DMS153 treated with DMSO at 0.1 percent for 48 hours (cell line): Measurements from ENCODE around the gene ADAMTS12.

Source experiments
- DNase-seq: peaks from one replicate; lab custom pipeline; 2025; ENCODE audit not compliant: unreplicated experiment; lab: John Stamatoyannopoulos, UW

The ADAMTS12 gene

DNA sequence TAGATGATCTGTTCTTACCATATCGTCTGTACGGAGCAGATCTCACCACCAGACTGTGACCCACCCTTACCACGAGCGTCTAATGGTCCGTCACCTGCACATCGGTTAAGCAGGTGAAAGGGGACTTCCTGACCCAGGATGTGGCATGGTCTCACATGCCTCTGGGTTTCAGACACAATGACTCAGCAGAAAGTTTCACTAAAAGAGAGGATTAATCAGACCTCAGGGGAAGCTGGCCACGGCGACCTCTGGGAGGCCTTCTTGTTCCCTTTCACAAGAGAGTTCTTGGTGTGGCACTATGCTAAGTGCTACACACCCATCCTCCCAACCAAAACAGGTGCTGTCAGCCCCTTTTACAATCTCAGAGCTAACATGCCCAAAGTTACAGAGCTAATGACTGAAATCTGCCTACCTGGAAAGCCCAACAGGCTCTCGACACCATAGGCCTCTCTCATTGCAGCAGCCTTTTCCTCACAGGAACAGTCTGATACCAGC is 41.6 kb downstream of the ADAMTS12 start:
- no peak for DNase-seq

DNA sequence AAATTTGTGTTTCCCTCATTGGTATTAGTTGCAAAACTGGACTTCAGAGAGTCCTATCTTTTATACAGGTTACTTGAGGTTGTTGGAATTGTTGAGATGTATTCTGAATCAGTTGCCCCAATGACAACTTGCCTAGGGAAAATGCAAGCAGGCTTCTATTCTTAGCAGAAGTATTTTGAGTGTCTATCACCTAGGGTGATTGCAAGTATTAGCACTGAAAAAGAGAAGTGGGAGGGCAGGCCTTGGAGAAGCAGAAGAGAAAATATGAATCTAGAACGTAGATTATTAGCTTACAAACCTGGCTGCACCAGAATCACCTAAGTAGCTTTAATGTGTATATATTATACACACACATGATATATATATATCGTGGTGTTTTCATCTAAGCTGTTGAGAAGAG is 43.2 kb downstream of the ADAMTS12 start:
- no peak for DNase-seq

DNA sequence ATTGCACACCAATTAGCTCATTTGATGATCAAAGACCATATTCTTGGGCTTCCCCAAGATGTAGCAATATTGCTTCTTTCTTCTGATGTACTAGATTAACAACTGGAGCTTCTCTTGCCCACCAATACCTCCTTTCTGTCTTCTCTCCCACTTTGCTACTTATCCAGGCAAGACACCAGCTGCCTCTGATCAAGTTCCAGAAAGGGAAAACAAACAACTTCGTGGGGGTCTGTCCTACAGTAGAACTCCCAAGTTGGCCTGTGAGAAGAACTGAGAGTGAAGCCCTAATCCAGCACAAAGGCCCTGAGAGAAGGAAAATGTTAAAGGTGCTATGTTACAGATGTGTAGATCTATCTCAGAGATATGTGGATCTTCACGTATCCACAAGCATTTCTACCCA is 44.9 kb downstream of the ADAMTS12 start:
- no peak for DNase-seq

DNA sequence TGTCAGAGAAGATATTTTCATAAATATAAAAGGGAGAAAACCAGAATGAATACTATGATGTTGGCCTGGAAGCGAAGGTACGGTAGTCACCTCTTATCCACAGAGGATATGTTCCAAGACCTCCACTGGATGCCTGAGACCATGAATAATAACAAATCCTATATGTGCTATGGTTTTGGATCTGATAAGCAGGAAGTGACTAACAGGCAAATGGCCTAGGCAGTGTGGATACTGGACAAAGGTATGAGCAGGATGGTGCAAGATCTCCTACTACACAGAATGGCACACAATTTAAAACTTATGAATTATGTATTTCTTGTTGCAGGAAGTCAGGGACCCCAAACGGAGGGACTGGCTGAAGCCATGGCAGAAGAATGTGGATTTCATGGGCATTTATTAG is 48.2 kb downstream of the ADAMTS12 start:
- DNase-seq = no peak

DNA sequence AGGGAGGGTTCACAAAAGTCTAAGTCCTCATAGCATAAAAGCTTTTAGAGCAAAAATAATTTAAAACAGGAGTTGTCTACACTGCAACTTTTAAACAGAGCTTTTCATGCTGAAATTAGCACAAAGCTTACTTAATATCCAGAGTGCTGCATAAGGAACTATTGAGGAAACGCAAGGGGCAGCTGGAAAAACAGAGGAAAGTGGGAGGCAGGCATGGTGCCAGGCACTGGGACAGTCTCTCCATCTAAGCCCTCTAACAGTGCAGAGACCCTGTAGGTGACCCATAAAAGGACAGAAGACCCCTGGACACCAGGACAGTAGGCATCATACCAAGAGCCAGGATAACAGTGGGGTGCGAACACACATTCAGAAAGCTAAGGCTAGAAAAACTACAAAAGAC is 49.3 kb downstream of the ADAMTS12 start:
- DNase-seq = no peak

DNA sequence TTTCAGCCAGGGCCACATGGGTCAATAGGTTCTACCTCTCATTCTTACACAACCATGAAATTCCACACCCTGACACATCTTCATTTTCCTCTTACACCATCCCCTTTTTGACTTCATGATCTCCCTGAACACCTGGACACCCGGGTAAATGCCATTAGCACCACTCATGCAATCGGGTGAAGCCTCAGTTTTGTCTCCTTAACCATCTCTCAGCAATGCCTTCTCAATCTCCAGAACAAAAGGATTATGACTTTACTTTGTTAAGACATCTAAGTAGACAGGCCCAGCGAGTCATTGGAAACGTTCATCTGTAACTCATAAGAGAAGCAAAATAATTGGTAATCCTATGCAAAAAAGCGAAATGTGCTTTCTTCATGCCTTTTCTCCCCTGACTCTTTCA is 49.9 kb downstream of the ADAMTS12 start:
- DNase-seq = no peak

DNA sequence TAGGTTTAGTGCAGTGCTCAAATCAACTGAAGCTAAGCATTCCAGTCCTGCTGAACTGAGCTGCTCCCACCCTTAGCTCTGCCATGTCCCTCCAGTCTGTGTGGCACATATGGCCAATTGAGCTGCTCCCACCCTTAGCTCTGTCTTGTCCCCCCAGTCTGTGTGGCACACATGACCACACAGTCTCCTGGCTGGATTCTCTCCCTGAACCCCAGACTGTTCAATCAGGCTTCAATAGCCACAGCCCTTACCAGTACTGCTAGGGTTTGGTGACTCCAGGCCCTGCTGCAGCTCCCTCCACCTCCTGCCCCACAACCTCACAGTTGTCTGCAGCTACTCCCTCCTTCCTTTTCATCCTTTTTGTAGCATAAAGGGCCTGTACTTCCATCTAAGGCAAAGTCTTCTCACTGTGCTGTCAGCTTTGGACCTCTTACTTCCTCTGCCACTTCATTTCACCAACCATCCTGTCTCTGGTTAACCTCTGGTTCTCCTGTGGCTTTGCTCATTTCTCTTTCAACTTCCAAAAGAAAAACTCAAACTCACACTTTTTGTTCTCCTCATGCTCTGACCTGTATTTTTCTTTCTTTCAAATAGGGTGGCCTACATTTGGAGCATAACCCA is 50.8 kb downstream of the ADAMTS12 start:
- no peak for DNase-seq

DNA sequence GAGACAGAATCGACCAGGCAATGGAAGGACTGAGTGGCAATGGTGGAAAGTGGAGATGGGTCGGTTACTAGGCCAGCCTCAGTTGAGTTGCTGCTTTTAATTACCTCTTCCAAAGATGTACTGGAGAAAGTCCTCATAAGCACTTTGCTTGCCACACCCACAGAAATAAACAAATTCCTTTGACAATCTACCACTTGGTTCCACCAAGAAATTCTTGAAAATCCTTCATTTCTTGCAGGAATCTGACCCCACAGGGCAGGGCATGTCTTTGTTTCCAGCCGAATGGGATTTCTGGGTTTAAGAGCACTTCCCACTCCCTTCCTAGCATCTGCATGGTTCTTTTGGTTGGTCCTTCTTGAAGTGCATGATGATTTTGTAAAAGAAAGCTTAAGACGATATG is 54.5 kb downstream of the ADAMTS12 start:
- DNase-seq = no peak

DNA sequence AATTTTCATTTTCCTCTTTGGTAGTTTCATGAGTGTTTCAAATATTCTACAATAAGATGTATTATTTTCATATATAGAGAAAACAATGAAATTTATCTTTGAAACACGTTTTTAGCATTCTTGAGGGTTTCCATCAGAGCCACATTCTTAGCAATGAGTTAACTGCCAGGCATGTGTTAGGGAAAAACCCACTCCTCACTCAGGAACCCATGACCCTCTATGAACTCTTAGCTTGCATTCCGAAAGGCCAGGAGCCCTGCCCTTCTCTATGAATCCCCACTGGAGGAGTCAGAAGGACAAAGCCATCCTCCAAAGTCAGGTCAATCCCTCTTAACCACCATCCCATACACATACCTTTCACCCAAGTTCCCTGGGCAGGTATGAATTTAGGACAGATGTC is 57.5 kb downstream of the ADAMTS12 start:
- DNase-seq = no peak

DNA sequence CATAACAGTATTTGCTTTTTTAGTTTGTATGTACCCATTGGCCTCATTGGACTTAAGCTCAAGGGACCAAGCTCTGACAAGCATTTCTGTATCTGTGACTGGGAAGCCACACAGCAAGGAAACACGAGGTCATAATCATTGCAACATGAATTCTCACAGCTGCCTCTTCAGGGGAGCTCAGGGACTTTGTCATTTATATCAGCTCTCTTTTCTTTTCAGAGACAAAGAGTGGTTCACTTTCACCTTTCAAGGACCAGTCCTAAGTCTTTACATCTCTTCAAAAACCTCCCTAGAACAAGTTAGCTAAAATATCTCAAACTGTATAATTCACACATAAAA is 58.6 kb downstream of the ADAMTS12 start:
- DNase-seq = no peak

DNA sequence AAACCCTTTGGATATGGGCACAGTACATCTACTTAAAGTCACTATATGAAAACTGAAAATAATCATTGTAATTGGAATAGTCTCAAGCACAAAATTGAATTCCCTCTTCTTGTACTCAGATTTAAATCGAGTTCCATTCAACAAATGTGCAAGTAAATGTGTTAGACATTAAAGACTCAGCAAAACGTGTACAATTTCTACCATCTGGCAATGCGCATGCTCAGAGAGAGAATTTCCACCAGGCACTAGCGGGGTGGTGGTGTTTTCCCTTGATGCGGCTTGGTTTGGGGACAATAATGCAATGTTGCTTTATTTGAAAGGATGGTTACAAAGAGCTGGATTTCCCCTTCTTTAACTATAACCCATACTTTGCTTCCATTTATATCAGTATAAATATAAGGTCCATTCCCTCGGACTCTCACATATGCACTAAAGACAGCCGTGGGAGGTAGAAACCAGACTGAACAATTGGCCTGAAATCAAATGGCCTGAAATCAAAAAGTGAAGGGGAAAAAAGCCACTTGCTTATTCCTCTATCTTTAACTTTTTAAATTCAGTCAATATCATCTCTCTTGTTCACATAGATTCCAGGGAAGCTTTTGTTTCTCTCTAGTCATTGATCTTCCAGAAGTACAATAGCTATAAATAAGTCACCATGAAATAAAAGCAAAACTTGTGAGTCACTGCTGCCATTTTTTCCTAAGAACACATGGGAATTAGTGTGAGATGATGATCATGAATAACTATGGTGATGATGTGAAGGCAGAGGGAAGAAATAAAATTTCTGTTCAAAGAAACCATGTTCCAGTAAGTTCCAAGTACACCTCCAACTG is 59.2 kb downstream of the ADAMTS12 start:
- no peak for DNase-seq

DNA sequence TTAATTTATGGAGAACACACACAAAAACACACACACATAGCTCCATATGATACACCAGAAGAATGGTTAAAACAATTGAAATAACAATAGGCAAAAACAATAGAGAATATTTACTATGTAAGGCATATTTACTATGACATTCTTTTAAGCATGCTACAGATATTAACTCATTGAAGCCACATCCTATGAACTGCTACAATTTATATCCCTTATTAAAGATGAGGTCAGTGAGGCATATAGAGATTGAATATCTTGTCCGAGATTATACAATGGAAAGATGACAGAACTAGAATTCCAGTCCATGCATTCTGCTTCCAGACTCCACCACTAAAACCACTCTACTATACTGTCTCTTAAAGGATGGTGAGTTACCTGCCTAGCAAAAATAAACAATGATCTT is 60.7 kb downstream of the ADAMTS12 start:
- DNase-seq = no peak

DNA sequence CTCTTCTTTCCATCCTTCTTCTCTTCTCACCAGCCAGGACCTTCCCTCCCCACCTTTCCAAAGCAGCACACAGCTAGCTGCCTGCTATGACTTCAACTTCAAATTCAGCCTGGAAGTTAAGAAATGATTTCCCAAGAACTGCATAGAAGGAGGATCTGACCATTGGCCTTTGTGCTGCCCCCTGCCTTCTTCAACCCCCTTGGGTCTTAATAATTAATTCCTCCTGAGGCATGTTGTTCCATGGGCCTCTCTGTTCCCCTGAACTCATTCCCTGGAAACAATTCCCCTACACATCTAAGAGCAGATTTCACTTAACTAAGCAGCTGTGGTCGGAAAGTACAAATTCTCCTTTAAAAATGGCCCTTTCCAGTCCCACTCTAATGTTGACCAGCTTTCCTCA is 62.4 kb downstream of the ADAMTS12 start:
- no peak for DNase-seq

DNA sequence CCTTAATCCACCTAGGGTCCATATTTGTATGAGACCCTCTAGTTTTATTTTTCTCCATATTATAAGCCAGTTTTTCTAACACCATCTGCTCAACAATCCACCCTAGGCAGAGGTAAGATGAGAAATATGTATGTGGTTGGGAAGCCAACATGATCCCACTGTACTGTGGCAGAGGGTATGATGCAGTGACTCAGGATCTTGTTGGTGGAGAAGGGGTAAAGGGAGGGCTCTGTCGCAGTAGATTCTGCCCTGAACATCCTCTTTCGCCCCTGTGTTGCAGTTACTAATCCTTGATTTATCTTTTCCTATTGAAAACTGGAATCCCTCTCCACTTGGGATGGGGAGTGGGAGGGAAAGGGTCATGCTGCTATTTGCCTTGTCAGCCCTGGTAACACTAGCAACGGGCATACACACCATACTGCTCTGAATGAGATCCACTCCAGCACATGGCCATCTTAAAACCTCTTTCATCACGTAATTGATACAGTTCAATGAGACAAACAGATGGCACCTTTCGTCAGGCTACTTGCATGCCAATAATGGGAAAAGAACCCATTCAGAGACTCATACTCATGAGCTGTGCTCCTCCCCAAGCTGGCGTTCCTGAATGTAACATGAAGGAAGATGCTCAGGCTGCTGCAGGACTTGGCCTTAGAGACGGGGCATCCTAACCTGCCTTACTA is 63.0 kb downstream of the ADAMTS12 start:
- no peak for DNase-seq

DNA sequence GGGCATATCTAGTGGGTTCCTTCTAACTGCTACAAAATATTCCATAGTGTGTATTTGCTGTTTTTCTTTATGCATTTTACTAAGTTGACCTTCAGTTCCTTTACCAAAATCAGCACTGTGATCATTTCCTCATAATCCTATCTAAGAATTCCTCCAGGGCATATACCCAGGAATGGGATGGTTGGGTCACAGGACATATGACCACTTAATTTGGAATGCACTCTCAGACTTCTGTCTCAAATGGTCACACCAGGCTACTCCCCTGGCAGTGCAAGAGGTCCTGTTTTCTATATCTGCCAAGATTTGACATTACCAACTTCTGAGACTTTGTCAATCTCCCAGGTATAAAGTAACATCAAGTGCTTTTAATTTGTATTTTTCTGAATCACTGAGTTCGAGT is 63.9 kb downstream of the ADAMTS12 start:
- DNase-seq = no peak

DNA sequence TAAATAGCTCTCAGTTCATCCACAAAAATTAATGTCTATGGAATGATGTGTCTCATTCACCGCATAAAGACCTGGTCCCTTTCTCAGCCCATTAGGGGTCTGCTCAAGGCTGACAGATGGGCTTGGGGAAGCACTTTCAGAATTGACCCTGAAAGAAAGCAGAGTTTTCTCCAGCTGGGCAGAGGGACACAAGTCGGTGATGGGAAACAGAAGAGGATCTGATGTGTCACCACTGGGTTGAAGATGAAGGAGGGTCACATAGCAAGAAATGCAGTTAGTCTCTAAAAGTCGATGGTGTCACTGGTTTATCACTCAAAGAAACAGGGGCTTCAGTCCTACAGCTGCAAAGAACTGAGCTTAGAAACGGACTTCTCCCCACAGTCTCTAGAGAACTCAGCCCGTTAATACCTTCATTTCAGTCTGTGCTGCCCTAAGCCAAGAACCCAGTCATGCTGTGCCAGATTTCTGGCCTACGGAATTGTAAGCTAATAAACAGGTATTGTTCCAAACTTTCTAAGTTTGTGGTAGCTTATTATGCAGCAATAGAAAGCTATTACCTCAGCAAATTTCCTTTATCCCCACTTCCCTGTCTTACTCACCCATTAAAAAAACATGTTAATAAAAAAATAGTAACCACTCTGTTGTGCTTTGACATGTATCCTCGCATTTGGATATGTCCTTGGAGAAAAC is 64.6 kb downstream of the ADAMTS12 start:
- DNase-seq = no peak

DNA sequence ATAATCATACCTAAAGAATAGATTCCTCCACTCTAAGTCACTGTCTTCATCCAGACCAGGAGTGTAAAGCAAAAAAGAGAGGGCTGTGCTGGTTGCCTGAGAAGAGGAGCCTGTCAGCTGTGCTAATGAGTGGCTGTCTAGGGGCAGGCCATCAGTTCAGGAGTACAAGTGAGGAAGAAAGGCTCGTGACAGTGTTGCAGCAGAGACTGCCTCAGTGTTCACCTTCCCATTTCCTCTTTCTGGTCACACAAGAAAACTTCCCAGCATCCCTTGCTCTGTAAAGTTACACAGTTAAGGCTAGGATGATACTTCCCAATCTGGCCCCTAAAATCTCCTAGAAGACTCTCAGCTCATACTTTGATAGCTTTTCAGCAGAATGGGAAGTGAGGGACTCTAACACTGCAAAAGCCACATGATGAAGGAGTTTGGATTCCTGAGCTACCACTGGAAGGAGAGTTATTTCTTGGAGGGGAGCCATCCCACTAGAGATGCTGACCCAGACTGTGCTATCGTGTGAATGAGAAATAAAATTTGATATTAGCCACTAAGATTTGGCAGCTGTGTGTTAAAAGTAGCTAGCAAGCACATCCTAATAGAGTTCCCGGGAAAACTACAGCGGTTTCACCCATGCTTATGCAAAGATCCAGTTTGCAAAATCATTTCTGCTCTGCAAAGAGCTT is 67.1 kb downstream of the ADAMTS12 start:
- DNase-seq = no peak

DNA sequence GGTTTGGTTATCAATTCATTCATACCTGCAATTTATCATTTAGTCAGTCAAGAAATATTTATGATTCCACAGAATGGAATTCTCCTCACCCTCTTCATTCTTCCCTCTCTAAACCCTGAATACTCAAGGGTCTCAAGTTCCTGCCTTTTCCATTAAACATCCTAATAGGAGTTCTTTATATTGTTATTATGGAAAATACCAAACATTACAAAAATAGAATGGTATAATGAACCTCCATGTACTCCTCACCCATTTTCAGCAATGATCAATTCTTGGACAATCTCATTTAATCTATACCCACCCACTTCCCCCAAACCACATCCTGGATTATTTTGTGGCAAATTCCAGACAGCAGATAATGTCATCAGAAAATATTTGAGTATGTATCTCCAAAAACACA is 74.5 kb downstream of the ADAMTS12 start:
- no peak for DNase-seq

DNA sequence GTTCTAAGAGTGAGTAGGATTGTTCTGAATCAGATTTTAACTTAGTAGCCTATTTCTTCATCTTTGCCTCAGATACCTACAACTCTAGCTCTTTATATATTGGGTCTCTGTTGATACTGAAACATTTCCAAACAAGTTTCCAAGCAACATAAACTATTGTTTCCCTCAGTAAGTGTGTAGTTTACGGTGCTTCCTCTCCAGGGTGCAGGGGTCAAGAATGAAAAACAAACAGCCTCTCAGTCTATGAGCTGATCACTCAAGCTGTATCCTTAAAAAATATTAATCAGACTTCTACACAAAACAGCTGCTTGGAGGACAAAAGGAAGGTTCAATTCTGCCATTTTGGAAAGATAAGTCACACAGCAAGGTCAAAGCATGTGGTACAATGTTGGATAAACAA is 75.0 kb downstream of the ADAMTS12 start:
- DNase-seq = no peak

DNA sequence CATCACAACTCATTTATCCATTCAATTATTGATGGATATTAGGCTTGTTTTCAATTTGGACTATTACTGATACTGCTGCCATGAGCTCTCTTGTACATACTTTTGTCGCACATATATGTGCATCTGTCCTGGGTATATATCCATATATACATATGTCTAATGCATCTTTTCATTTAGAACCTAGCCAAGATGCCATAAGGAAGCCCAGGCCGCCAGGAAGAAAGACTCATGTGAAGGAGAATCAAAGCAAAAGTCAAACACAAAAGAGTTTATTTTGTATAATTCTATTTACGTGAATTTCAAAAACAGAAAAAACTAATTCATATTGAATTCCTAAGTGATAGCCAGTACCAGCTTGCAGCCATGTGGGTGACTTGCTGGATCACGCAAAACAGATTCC is 79.0 kb downstream of the ADAMTS12 start:
- no peak for DNase-seq

DNA sequence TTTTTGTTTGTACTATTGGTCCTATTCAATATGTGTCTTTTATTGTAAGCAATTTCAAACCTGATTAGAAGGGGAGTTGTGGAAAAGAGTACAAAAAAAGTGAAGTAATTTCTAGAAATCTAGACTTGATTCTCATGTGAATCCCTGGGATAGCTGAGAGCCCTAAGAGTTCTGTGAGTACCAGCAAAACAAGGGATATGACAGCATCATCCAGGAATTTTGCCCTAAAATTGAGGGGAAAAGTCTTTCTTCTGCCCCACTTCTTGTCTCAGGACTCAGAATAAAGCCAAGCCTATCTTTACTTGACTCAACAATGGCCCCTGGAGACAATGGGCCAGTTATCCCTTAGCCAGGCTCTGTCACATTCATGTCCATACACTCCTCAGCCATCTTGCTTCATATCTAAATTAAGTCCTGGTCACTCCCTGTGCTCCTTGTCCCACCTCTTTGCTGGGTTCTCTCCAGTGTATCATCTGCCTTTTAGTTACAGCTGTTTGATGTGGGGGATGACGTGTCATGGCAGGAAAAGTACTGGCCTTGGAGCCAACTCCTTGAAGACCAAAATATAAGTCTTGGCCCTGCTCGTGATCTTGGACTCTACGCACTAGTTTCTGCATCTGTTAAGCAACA is 81.2 kb downstream of the ADAMTS12 start:
- DNase-seq = no peak
